Bronchial epithelial cell (primary cell): Measurements from ENCODE around the gene FASTKD2. TPM values are rescaled to one million over a fixed set of nuclear protein-coding genes. Genes with fewer than 3 reads are reported as not detected.

ENCODE experiments used
- DNase-seq: peaks from one replicate; pipeline ENCODE4 v3.0.0-alpha.2; 2010; ENCODE audit warnings: low read depth
- FAIRE-seq: peaks from 2 replicates; lab custom pipeline; 2011; peaks lifted over from hg19 to GRCh38; lab: Jason Lieb, UNC
- H3K27me3 ChIP-seq: 2 replicates; pipeline ENCODE4 v1.5.1; 2011; ENCODE audit warnings: low read length; ENCODE audit not compliant: control insufficient read depth, insufficient read depth
- H3K36me3 ChIP-seq: 2 replicates; pipeline ENCODE4 v1.5.1; 2011; ENCODE audit warnings: low read length; ENCODE audit not compliant: control insufficient read depth, insufficient read depth
- H3K4me3 ChIP-seq: 2 replicates; pipeline ENCODE4 v1.5.1; 2011; ENCODE audit warnings: mild to moderate bottlenecking, low read depth, low read length, control low read depth
- total RNA-seq: library from RNA; depleted of rRNA; stranded (reverse); fragments of >200 nt; gene quantifications from 2 replicates; pipeline ENCODE4 v1.2.1, GENCODE V29; 2014
- TF ChIP-seq, protein P1 (sequence below): IDR thresholded peaks from 2 replicates; pipeline ENCODE4 v1.5.1; 2011; ENCODE audit warnings: mild to moderate bottlenecking, moderate library complexity, low read length, control low read depth, inconsistent platforms; ENCODE audit not compliant: insufficient read depth, severe bottlenecking

The FASTKD2 gene
- total RNA-seq, 1 donor from 2014 or later, result 41.3 TPM

DNA sequence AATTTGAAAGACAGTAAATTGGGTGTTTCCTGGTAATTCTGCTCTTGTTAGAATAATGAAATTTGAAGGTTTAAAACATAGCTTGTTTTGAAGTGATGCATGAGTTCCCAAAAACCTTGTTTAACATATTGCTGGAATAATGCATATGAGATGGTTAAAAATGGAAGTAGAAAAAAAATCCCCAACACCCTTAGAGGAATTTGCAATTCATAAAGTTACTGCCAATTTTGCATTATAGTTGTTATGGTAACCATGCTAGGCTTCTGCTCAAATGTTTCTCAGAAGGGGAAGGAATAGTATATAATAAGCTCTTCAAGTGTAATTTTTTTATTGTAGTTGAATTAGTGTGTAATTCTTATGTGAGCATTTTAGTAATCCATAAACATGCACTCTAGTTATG, 49.1 kb downstream of the FASTKD2 start:
- TF ChIP-seq, protein P1, sequence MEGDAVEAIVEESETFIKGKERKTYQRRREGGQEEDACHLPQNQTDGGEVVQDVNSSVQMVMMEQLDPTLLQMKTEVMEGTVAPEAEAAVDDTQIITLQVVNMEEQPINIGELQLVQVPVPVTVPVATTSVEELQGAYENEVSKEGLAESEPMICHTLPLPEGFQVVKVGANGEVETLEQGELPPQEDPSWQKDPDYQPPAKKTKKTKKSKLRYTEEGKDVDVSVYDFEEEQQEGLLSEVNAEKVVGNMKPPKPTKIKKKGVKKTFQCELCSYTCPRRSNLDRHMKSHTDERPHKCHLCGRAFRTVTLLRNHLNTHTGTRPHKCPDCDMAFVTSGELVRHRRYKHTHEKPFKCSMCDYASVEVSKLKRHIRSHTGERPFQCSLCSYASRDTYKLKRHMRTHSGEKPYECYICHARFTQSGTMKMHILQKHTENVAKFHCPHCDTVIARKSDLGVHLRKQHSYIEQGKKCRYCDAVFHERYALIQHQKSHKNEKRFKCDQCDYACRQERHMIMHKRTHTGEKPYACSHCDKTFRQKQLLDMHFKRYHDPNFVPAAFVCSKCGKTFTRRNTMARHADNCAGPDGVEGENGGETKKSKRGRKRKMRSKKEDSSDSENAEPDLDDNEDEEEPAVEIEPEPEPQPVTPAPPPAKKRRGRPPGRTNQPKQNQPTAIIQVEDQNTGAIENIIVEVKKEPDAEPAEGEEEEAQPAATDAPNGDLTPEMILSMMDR, result no peak
- Histone ChIP-seq H3K27me3 (no peaks in the 10 kb centered on the region), H3K36me3 (no peaks in the 10 kb centered on the region), H3K4me3 (no peak overlapping the region)
- DNase-seq (no peak), FAIRE-seq (no peak)

DNA sequence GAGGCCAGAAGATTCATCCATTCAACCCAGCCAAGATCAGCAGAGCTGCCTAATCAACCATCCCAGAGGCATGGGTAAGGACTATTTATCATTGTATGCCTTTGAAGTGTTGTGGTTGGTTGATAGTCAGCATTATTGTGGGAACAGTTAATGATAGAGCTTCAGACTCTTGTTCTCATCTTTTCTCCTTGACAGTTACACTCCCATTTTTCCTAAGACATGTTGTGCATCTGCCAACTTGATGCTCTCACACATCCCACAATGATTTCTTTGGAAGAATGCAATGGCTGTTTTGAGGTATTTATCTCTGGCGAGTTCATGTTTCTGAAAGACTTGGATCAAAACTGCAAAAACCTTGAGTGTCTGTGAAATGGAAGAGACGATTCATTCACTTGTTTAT, 55.4 kb downstream of the FASTKD2 start:
- DNase-seq (no peak), FAIRE-seq (no peak)
- no peak overlapping the region for H3K4me3 ChIP-seq
- H3K36me3 ChIP-seq, result no peaks in the 10 kb centered on the region
- no peaks in the 10 kb centered on the region for H3K27me3 ChIP-seq
- TF ChIP-seq, protein P1, result no peak

DNA sequence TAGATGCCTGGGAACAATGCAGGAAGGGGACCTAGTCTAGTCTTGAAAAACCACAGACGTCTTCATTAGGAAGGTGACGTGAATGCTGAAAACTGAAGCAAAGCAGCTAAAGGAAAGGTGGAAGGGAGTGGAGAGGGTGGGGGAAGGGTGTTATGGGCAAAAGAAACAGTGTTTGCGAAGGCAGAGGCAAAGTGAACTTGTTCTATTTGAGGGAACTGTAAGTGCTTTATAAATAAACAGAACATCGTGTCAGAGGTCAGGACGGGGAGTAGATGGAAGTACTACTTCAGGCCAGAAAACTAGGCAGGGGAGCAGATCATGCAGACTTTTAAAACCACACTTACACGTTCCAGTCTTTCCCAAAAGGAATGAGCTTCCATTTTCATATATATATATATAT, 57.8 kb downstream of the FASTKD2 start:
- DNase-seq, result no peak
- no peaks in the 10 kb centered on the region for H3K27me3 ChIP-seq
- no peaks in the 10 kb centered on the region for H3K36me3 ChIP-seq
- H3K4me3 ChIP-seq, result no peak overlapping the region
- TF ChIP-seq, protein P1, result no peak
- no peak for FAIRE-seq

DNA sequence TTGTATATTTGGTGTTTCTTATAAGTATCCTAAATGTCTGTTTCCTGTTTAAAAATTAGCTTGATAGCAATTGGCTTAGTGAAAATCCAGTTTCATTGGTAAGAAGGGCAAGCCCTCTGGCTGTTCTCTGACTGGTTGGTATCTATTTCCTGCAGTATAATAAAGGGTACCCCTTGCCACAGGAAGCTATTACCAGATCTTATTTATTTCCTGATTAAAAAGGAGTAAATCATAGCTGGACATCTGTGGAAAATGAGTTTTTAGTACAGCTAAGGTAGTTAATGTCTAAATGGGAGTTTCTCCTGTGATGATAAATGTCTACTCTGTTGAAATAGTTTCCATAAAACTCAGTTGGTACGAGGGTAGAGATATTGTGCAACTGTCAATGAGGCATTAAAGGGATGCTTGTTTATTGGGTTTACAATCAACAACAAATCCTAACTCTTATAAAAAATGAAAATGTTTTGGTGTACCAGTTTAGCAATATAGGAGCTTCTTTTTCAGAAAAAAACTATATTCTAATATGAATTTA, 58.7 kb downstream of the FASTKD2 start:
- Histone ChIP-seq H3K27me3 (no peaks in the 10 kb centered on the region), H3K36me3 (no peaks in the 10 kb centered on the region), H3K4me3 (no peak overlapping the region)
- FAIRE-seq (no peak), DNase-seq (no peak)
- TF ChIP-seq, protein P1, result no peak

DNA sequence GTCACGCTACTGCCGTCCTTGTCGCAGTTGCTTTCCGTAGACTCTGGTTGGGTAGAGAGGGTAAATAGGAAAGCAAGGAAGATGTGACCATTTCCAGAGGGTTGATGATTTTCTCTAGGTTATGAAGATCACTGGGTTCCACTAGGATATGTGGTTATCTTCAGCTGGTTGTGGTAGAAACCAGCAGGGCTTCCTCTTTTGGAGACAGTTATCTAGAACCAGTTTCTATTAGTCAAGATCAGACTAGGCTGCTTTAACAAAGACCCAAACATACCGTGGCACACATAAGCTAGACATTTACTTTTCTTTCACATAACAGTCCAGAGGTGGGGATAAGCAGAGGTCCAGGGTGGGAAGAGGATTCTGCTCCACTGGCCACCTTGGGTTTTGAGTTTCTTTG, 59.6 kb downstream of the FASTKD2 start:
- TF ChIP-seq, protein P1, result no peak
- DNase-seq (no peak), FAIRE-seq (no peak)

DNA sequence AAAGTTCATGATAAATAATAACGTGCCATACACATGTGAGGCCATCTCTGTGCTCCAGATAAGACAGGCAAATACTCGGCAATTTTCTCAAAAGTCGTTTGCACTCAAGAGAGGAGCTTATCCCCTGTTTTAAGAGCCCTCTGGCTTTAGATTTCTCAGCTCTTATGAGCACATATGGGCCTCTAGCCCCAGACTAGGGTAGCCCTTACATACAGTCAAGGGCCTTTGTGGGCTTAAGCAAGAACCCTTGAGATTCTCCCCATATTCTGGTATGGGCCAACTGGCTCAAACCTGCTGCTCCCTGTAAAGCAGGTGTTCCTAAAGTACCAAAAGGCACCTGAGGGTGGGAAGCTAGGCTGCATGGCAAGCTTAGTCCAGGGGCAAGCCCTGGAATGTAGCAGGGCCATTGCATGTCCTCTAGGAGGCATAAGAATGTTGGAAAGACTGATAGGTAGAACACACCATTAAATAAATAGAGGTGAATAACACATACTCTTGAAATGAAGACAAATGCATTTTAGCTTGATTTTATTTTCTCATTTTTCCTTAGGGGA, 66.1 kb downstream of the FASTKD2 start:
- Histone ChIP-seq H3K27me3 (no peaks in the 10 kb centered on the region), H3K4me3 (no peak overlapping the region), H3K36me3 (no peaks in the 10 kb centered on the region)
- DNase-seq, result no peak
- no peak for FAIRE-seq
- TF ChIP-seq, protein P1, result no peak

More for the DNA sequence above, 59.6 kb downstream of the FASTKD2 start:
- no peak overlapping the region for H3K4me3 ChIP-seq
- H3K27me3 ChIP-seq, result no peaks in the 10 kb centered on the region
- no peaks in the 10 kb centered on the region for H3K36me3 ChIP-seq
